Smooth muscle cell (in vitro differentiated cells): Measurements from ENCODE around the gene CHKA. TPM values are rescaled to one million over a fixed set of nuclear protein-coding genes. Genes with fewer than 3 reads are reported as not detected.

Experiments
- DNase-seq: peaks from one replicate; lab custom pipeline; 2025; ENCODE audit not compliant: unreplicated experiment; lab: John Stamatoyannopoulos, UW
- H2AFZ ChIP-seq: fragments of 200-600 bp; sonication (generic); 2 replicates; pipeline ENCODE4 v1.6.0; 2016; ENCODE audit warnings: antibody characterized with exemption, low read depth, mild to moderate bottlenecking
- H3F3A ChIP-seq: fragments of 200-600 bp; sonication (generic); 2 replicates; pipeline ENCODE4 v1.6.0; 2017; ENCODE audit warnings: antibody characterized with exemption, low read depth
- H3K27ac ChIP-seq: fragments of 200-600 bp; sonication (generic); 2 replicates; pipeline ENCODE4 v1.5.1; 2016; ENCODE audit warnings: low read depth, mild to moderate bottlenecking
- H3K27me3 ChIP-seq: fragments of 200-600 bp; sonication (generic); 2 replicates; pipeline ENCODE4 v1.6.1; 2016; ENCODE audit warnings: low read depth, mild to moderate bottlenecking
- H3K36me3 ChIP-seq: fragments of 200-600 bp; sonication (generic); 2 replicates; pipeline ENCODE4 v1.5.1; 2016; ENCODE audit warnings: low read depth
- H3K4me1 ChIP-seq: fragments of 200-600 bp; sonication (generic); 2 replicates; pipeline ENCODE4 v1.5.1; 2016; ENCODE audit warnings: low read depth
- H3K4me2 ChIP-seq: fragments of 200-600 bp; sonication (generic); 2 replicates; pipeline ENCODE4 v1.6.0; 2016; ENCODE audit warnings: mild to moderate bottlenecking
- H3K4me3 ChIP-seq: fragments of 200-600 bp; sonication (generic); 2 replicates; pipeline ENCODE4 v1.5.1; 2016; ENCODE audit warnings: mild to moderate bottlenecking
- H3K79me2 ChIP-seq: fragments of 200-600 bp; sonication (generic); 2 replicates; pipeline ENCODE4 v1.6.0; 2016; ENCODE audit warnings: low read depth, mild to moderate bottlenecking
- H3K9ac ChIP-seq: fragments of 200-600 bp; sonication (generic); 2 replicates; pipeline ENCODE4 v1.6.0; 2016; ENCODE audit warnings: low read depth
- H3K9me3 ChIP-seq: fragments of 200-600 bp; sonication (generic); replicated peaks from 2 replicates; pipeline ENCODE4 v1.5.1; 2016; ENCODE audit warnings: low read depth
- H4K20me1 ChIP-seq: fragments of 200-600 bp; sonication (generic); 2 replicates; pipeline ENCODE4 v1.6.0; 2016; ENCODE audit warnings: low read depth
- CTCF ChIP-seq: fragments of 200-600 bp; sonication (generic); IDR thresholded peaks from 2 replicates; pipeline ENCODE4 v1.5.1; 2017; ENCODE audit warnings: borderline replicate concordance, mild to moderate bottlenecking, antibody characterized with exemption; ENCODE audit not compliant: insufficient read depth, poor library complexity, severe bottlenecking
- WGBS: methylation state at CpG from one replicate; pipeline ENCODE4 v1.1.7; 2016; ENCODE audit warnings: low lambda C conversion rate; 5-methylcytosine and 5-hydroxymethylcytosine counted together
- polyA plus RNA-seq: library from polyadenylated mRNA; unstranded; fragments of >200 nt; fragmentation: Nextera tagmentation; extraction: Ambion mirVana; gene quantifications from 2 replicates; pipeline ENCODE4 v1.2.1, GENCODE V29; 2016
- total RNA-seq: library from RNA; depleted of rRNA; stranded (reverse); fragments of >200 nt; gene quantifications from 2 replicates; pipeline ENCODE4 v1.2.3, GENCODE V29; 2014

The CHKA gene
- total and polyA plus RNA-seq, 2 experiments from 2014 or later, result 19.9 to 31.1 TPM

DNA sequence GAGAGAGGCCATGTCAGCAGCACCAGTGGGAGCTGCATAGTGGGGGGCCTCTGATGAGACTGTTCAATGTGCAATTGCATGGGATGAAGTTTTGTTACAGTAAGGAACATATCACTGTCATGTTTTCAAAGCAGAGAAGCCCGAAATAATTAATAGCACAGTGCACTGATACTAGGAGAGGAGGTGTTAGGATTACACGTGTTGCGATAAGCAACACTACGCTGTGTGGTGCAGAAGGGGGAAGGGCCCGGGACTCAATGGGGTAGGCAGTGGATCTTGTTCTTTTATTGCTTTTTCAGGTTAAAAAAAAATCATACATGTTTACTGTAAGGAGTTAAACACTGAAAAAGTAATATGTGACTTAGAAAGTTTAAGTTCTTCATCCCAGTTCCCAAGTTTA lies 53.2 kb downstream of the CHKA start:
- no peaks in the 10 kb centered on the region for H3F3A ChIP-seq
- DNase-seq, result no peak
- no peaks in the 10 kb centered on the region for H3K27me3 ChIP-seq
- no peak overlapping the region for H3K4me2 ChIP-seq
- peaks cover 18% of the 10 kb centered on the region for H3K36me3 ChIP-seq
- H4K20me1 ChIP-seq, result no peaks in the 10 kb centered on the region
- 97% methylated on average over 5 of the region's 5 CpGs for WGBS
- no peaks in the 10 kb centered on the region for H3K79me2 ChIP-seq
- H3K4me3 ChIP-seq, result no peak overlapping the region
- no peak overlapping the region for H3K27ac ChIP-seq
- H3K9ac ChIP-seq, result no peak overlapping the region
- no peaks in the 10 kb centered on the region for H3K4me1 ChIP-seq
- H3K9me3 ChIP-seq, result no peaks in the 10 kb centered on the region
- TF ChIP-seq CTCF, result no peak
- H2AFZ ChIP-seq, result no peak overlapping the region

GRCh38 chr11:68066742-68067141 lies 54.4 kb downstream of the CHKA start:
- H3K9ac ChIP-seq, result no peak overlapping the region
- 94% methylated on average over 3 of the region's 3 CpGs for WGBS

GRCh38 chr11:68065841-68066240 lies 55.3 kb downstream of the CHKA start:
- no peak for DNase-seq
- H3K9ac ChIP-seq, result no peak overlapping the region
- H3K27me3 ChIP-seq, result no peaks in the 10 kb centered on the region
- no peak overlapping the region for H3K4me2 ChIP-seq
- no peak overlapping the region for H3K4me3 ChIP-seq
- no peaks in the 10 kb centered on the region for H4K20me1 ChIP-seq
- no peak overlapping the region for H2AFZ ChIP-seq
- no peaks in the 10 kb centered on the region for H3K9me3 ChIP-seq
- H3K79me2 ChIP-seq, result no peaks in the 10 kb centered on the region
- TF ChIP-seq CTCF, result no peak
- no peaks in the 10 kb centered on the region for H3K4me1 ChIP-seq
- no peaks in the 10 kb centered on the region for H3F3A ChIP-seq
- H3K36me3 ChIP-seq, result peaks cover 17% of the 10 kb centered on the region
- no peak overlapping the region for H3K27ac ChIP-seq
- 97% methylated on average over 5 of the region's 5 CpGs for WGBS

More at GRCh38 chr11:68066742-68067141, 54.4 kb downstream of the CHKA start:
- Histone ChIP-seq H3K27me3 (no peaks in the 10 kb centered on the region), H3K36me3 (peaks cover 18% of the 10 kb centered on the region), H3F3A (no peaks in the 10 kb centered on the region), H3K27ac (no peak overlapping the region), H4K20me1 (no peaks in the 10 kb centered on the region), H3K4me1 (no peaks in the 10 kb centered on the region), H3K4me3 (no peak overlapping the region), H2AFZ (no peak overlapping the region), H3K79me2 (no peaks in the 10 kb centered on the region), H3K9me3 (no peaks in the 10 kb centered on the region), H3K4me2 (no peak overlapping the region)
- no peak for TF ChIP-seq CTCF
- no peak for DNase-seq

DNA sequence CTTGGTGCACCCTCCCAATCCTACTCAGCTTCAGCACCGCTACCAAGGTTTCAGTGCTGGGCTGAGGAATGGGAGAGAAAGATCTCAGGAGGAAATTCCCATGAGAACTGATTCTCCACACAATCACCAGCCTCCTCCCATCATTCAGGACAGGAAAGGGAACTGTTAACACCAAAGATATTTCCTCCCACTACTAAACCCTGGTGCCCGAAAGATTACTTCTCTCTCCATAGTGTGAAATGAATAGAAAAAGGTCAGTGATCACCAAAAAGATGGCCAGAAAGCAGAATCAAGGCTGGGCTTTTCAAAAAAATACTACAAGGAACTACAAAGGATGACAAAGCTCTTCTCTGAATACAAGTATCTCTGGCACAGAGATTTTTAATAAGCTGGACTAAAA lies 56.3 kb downstream of the CHKA start:
- Histone ChIP-seq H3K27me3 (no peaks in the 10 kb centered on the region), H3K4me3 (no peak overlapping the region), H4K20me1 (no peaks in the 10 kb centered on the region), H3F3A (no peaks in the 10 kb centered on the region), H3K4me1 (no peaks in the 10 kb centered on the region), H2AFZ (no peak overlapping the region), H3K9me3 (no peaks in the 10 kb centered on the region), H3K9ac (no peak overlapping the region), H3K4me2 (no peak overlapping the region), H3K79me2 (no peaks in the 10 kb centered on the region), H3K36me3 (peaks cover 12% of the 10 kb centered on the region), H3K27ac (no peak overlapping the region)
- TF ChIP-seq CTCF, result no peak
- WGBS, result 90% methylated on average over 2 of the region's 2 CpGs
- DNase-seq, result no peak
